Right renal cortex interstitium (tissue), 3 donors: ENCODE results near the gene CSTPP1. TPM values are rescaled to one million over a fixed set of nuclear protein-coding genes. Genes with fewer than 3 reads are reported as not detected.
"Not testable (repeated sequence)": the region's sequence is repeated elsewhere in the genome, so short reads cannot be mapped to it uniquely, and the experiment has no call there.

Experiments
- DNase-seq, 3 donors: peaks; one replicate each; pipeline ENCODE4 v3.0.0-alpha.2; 2013; ENCODE audit warnings: low read depth in 3 of 3, low spot score in 2 of 3
- polyA plus RNA-seq, 3 donors: library from polyadenylated mRNA; unstranded; fragments of 120-200 nt; gene quantifications; one replicate each; pipeline ENCODE4 v1.2.1, GENCODE V29; 2013; ENCODE audit not compliant: insufficient read length in 3 of 3

CSTPP1 gene
- polyA plus RNA-seq, 3 donors: 56.8 to 58.1 (median 57.1) TPM

DNA sequence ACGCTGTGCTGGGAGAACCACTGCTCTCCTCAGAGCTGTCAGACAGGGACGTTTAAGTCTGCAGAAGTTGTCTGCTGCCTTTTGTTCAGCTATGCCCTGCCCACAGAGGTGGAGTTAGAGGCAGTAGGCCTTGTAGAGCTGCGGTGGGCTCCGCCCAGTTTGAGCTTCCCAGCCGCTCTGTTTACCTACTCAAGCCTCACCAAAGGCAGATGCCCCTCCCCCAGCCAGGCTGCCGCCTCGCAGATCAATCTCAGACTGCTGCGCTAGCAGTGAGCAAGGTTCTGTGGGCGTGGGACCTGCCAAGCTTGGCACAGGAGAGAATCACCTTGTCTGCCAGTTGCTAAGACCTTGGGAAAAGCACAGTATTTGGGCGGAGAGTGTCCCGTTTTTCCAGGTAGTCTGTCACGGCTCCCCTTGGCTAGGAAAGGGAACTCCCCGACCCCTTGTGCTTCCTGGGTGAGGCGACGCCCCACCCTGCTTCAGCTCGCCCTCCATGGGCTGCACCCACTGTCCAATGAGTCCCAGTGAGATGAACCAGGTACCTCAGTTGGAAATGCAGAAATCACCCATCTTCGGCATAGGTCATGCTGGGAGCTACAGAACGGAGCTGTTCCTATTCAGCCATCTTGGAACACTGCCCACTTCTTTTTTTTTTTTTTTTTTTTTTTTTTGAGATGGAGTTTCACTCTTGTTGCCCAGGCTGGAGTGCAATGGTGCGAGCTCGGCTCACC, 182.6 kb downstream of the CSTPP1 start:
- not testable (repeated sequence) for DNase-seq

DNA sequence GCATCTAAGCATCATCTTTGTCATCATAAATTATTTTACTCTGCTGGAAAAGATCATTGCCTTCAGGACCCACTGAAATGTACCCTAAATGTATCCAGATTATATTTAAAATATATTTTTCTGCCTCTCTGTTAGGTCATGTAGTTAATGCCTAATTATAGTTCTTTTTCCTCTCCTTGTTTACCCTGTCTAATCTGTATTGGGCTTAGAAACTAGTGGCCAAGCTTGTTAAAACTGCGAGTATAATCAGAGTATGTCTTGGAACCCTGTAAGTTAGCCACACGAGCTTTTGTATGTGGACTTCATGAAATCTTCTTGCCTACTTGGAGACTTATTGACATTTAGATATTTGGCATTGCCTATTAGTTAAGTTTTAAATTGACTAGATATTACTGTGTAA, 184.5 kb downstream of the CSTPP1 start:
- DNase-seq: no peak

DNA sequence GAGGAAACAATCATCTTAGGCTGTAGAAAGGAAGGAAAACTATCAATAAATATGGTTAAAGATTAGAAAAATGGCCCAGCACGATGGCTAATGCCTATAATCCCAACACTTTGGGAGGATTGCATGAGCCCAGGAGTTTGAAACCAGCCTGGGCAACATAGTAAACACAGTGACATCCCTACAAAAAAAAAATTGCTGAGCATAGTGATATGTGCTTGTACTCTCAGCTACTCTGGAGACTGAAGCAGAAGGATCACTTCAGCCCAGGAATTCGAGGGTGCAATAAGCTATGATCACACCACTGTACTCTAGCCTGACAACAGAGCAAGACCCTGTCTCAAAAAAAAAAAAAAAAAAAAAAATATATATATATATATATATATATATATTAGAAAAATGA, 185.2 kb downstream of the CSTPP1 start:
- DNase-seq: no peak

DNA sequence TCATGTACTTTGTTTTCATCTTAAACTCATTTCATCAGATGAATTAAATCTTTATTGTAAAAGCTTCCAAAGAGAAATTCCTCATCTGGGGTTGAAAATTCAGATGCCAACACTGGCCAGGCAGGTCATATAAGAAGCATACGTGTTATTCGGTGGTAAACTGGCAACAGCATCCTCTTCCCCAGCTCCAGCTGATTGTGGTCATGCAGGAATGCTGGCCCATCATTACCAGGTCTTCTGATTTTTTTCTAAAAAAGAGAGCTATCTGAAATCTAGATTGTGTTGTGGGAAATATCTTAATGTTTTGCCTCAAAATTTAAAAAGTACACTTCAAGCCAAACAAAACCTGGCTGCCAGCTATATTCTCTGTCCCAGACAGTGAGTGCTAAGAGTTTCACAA, 186.5 kb downstream of the CSTPP1 start:
- DNase-seq: no peak

DNA sequence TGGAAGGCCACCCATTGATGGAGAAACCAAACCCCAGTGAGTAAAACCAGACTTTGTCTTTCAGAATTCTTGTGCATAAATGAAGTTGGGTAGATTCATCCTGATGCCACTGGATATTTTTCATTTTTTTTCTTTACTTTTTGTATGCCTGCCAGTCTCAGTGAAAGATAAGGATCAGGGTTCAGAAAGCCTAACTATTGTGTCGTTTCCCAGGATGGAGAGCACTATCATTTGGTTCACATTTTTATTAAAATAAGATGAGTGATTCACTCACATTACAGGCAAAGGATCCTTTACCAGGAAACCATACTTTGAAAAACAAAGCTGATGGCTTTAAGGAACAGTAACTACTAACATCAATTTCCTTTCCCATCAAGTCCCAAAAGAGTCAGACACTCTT, 188.1 kb downstream of the CSTPP1 start:
- DNase-seq: no peak

DNA sequence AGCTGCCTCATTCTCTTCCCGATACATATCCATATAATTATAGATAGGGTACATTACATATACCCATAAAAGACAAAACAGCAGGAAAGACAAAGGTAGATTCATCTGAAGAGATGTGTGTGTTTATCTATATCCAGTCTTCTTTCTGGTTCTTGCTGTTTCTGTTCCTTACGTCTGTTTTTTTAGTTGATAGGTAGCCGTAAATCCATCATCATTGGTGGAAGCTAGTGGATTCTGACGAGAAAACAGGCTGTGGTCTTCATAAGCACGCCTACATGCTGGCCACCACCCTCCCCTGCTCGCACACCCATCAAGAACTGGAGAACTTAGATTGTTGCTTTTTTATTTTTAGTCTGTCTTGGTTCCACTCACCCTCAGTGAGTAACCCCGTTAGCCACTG, 188.5 kb downstream of the CSTPP1 start:
- no peak for DNase-seq

DNA sequence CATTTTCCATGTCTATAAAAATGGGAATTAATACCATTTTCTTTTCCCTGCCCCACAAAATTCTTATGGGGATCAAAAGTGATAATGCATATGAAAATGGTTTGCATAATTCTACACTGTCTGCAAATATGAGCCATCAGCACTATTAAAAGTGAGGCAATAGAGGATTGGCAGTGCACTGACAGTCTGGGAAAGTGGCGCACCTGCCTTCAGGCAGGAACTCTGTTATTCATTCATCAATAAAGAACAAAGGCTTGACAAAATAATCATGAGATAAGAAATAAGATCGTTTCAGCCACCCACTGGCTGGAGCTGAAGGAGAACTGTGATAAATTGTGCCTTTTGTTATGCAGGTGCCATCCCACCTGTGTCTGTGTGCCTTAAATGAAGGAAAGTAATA, 190.7 kb downstream of the CSTPP1 start:
- no peak for DNase-seq

DNA sequence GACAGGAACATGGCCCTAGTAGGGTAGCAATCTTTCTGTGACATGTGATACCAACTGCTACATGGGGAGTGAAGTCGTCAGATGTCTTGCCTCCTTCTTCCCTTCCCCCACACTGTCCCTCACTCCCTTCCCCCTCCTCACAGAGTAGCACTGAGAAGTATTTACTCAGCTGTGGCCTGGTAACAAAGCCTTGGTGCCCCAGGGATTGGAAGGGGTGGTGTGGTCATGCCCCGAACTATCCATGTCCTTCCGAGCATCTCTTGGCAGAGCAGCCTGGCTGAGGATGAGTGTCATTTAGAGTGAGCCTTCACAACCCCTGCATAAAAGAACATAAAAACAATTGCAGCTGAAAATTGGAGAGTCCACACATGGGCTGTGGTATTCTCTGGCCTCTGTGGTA, 194.0 kb downstream of the CSTPP1 start:
- DNase-seq: no peak

DNA sequence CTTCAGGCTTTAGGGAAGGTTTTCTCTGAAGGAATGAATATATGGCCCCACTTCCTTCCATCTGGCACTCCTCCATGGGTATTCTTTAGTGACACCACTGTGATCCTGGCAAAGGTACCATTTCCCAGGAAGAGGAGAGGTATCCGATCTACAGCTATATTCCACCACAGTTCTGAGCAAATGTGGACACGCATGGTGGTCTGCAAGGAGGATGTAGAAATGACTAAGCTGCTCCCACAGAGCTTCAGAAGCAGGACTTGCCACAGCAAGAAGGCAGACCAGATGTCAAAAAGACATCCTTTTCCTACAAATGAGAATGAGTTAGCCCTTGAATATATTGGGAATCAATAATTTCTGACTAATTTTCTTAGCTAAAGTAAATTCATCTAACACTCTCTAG, 194.6 kb downstream of the CSTPP1 start:
- DNase-seq: no peak

DNA sequence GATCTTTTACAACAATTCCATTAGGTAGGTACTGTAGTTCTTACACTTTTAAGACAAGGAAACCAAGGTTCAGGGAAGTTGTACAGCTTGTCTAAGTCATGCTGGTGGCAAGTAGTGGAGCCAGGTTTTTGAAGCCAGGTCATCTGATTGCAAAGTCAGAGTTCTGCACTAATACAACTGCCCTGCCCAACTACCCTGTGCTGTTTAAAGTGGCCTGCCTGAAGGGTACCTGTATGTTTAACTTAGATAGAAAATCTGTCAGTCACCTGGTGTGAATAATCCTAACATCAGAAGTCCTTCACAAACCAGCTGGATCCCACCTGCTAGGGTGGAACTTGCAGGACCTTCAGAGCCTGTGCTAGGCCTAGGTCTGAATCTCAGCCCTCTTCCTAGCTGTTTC, 195.9 kb downstream of the CSTPP1 start:
- DNase-seq: no peak

DNA sequence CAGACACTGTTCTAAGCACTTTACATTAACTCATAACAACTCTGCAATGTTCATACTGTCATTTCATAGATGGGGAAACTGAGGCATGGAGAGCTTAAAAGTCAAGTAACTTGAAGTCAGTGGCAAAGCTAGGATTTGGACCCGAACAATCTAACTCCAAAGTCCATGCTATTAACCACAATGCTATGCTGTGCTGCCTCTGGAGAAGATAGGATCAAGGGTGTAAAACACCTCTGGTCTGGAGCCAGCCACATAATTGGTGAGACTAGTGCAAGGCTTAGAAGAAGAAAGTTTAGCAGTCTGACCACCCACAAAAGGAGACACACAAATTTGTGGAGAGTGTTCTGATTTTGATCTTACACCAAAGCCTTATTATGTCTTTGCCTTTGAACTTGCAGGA, 196.4 kb downstream of the CSTPP1 start:
- no peak for DNase-seq

DNA sequence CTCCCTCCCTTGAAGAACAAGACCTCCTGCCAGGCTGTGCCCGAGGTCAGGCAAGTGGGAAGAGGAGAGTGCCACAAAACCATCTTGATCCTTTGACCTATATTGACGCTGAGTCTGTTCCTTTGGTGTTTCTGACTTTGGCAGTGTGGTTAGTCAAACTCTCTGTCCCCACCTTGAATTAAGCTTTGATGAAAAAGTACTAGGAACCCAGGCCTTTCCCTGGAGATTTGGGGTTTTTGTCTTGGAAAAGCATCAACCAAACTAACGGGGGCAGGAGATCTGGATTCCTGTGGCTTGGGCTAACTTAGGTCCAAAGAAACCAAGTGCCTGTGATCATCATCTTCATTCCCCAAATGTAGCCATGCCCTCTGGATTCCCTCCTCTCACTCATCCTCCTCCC, 199.8 kb downstream of the CSTPP1 start:
- DNase-seq: no peak

DNA sequence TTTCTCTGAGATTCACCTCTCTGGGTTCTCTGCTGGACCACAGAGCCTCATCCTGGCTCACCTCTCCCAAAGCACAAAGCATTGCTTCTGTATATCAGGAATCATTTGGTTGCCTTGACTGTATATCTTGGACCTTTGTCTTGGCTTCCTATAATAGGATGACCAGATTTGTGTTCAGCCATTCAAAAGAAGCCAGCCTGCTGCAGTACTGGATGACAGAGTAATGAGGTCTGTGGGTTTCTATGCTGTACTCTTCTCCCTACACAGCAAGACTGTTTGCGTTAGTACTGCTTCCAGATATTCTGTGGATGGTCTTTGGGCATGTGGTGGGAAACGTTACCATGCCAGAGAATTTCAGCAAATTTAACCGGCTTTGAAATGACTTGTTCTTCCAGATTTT, 200.4 kb downstream of the CSTPP1 start:
- DNase-seq: no peak

DNA sequence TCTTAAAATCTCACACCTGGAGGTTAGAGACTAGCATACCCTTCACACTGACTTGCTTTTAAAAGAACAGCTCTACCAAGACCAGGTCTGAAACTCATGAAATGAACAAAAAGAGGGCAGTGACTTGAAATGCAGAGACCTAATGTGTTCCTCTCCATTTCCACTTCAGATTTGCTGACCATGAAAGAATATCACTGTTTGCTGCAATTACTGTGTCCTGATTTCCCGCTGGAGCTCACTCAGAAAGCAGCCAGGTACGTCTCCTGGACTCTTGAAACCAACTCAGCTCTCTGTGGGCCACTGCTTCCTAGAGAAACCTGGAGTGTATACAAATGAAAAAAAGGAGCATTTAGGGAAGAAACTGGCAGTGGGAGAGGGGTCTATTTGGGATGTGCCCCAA, 200.9 kb downstream of the CSTPP1 start:
- DNase-seq: no peak

DNA sequence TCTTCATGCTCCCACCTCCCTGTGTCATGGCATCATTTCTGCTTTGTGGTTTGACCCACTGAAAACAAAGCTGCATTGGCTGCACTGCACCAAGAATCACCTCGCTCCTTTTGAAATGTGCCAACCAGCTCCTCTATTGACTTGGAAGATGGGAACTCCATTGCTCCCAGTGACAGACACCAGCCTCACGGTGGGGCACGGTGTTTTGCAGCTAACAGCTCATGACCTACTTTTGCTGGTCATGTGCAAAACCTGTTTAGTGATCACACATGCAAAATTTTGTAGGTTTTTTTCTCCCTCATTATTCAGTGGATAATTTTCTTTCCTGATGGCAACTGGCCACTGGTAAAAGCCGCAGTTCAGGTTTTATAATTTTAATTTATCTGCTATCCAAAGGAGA, 203.3 kb downstream of the CSTPP1 start:
- DNase-seq: no peak

DNA sequence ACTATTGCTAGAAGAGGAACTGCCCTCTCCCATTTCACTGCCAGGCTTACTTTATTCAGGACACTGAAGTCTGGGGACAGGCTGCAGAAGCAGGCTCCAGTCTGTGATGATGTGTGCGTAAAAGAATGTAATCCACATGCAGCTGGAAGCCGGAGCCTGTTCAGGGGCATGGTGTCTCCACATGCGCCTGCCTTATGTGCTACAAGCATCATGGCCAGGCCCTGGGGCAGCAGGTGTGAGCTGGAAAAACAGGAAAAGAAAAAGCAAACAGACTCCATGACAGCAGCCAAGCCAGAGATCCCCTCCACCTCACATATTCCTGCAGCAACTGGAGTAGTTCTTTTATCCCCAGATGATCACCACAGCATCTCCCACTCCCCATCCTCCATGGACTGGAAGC, 206.8 kb downstream of the CSTPP1 start:
- DNase-seq: no peak

DNA sequence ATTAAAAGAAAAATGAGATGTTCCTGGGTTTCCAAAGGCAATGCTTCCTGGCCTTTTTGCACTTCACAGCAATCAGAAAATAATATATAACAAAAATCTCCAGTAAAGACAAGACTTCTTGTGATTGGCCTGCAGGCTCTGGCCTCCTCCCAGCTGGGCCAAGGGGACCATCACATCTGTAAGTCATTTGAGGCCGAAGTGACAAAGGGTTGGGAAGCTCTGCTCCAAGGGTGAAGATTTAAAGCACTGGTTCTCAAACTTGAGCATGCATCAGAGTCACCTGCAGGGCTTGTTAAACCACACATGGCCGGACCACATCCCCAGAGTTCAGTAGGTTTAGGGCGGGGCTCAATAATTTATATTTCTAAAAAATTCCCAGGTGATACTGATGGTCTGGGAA, 208.0 kb downstream of the CSTPP1 start:
- DNase-seq: no peak

DNA sequence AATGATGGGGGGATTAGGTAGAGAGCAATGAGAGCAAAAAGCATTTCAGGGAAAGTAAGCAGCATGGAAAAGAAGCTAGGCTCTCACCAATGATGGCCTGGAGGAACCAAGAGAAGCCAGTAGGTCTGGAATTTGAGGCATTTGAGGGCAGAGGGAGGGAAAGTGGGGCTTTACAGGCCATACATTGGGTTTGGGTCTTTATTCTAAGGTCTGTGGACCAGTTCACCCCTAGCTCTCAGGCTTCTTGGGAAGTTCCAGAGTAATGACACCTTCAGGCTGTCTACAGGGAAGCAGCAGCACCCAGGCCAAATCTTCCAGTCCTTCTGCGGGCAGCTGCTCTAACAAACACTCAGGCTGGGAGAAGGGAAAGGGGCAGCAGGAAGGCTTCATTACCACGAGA, 210.7 kb downstream of the CSTPP1 start:
- DNase-seq: no peak

DNA sequence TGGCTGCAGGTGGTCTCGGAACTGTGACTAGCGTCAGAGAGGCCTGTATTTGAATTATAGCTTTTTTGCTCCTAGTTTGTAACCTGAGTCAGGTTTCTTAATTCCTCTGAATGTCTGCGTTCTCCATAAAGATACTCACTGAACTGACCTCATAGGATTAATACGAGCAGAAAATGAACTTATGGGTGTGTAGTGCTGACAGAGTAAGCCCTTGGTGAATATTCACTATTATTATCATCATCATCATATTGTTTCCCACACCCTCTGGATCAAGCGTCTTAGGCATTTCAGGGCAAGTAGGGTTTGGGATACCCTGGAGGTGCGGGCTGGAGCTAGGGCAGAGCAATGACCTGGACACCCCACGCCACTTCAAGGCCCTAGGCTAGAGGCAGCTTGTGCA, 211.1 kb downstream of the CSTPP1 start:
- DNase-seq: no peak

DNA sequence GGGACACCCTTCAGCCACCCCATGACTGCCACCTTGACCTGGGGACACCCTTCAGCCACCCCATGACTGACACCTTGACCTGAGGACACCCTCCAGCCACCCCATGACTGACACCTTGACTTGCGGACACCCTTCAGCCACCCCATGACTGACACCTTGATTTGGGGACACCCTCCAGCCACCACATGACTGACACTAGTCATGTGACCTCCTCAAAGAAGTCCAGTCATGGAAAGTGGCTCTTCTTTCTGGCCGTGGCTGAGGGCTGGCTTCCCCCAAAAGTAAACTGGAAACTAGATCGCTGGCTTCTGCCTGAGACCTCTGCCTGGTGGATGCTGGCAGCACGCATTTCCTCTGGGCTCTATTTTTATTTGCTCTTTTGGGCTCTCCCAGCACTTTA, 211.7 kb downstream of the CSTPP1 start:
- no peak for DNase-seq

DNA sequence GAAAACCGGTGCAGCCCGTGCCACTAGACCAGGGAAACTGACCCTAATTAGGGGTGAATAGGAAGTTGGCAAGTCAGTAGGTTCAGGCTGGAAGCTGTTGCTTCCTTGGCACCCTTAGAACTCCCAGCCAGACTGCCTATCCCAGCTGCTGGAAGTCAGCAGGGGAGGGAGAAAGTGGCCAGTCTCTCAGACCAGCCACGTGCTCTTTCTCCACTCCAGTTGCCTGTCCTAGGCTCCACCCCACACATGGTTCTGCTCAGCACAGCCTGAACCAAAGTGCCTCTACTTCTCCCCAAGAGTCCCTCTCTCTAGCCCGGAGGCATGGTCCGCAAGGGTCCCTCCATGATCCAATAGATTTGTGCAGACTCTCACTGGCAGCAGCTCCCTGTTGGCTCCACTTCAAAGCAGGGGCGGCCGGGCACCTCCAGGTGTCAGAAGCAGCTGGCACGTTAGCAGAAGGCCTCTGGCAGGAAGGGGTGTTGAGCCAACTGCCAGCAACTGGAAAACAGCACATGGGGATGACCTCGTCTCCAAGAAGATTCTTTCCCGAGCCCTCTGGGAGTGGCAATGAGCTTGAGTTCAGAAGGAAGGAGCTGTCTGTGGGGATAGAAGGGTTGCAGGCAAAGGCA, 212.5 kb downstream of the CSTPP1 start:
- DNase-seq: no peak

DNA sequence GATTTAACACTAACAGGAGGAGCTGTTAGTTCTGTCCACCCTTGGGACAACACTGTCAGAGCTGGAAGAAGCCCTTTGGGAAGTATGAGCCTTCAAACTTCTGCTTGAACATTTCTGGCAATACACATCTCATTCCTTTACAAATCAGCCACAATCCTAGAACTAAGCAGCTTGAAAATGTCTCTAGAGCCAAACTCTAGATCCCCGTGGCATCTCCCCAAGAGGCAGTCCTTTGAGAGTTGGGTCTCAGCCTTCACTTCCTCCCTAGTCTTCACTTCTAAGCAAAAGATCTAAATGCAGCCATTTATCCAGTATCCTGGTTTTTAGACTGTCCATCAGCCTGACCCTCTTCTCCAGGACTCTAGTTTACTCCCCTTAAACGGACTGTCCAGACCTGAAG, 213.2 kb downstream of the CSTPP1 start:
- no peak for DNase-seq
